A673 (cell line): ENCODE data around the gene RHOBTB3.

Source experiments
- CTCF ChIP-seq: fragments of 300-800, 200-600 bp; sonication (generic); conservative IDR thresholded peaks from 2 replicates; pipeline ENCODE4 v1.5.1; 2017; ENCODE audit warnings: low read depth, mild to moderate bottlenecking, antibody characterized with exemption, low read length, moderate library complexity, mixed read lengths
- EZH2 ChIP-seq: fragments of 200-600 bp; sonication (generic); IDR thresholded peaks from 2 replicates; pipeline ENCODE4 v1.6.1; 2017; ENCODE audit warnings: borderline replicate concordance, low read depth, mild to moderate bottlenecking, mixed read lengths, antibody characterized with exemption, low read length; ENCODE audit not compliant: poor library complexity, severe bottlenecking

- TF ChIP-seq EZH2 (no peak), CTCF (no peak)
Observed at GRCh38 chr5:95842854-95843544, 111.9 kb downstream of the RHOBTB3 start.
